SK-N-MC (cell line): ENCODE data around the gene CORO1C.

Experiments
- EZH2 ChIP-seq: fragments of 200-600 bp; sonication (generic); IDR thresholded peaks from one replicate; pipeline ENCODE4 v1.6.1; 2017; ENCODE audit warnings: antibody characterized with exemption
- FOXP2 ChIP-seq: optimal IDR thresholded peaks from 2 replicates; pipeline ENCODE3; 2011; ENCODE audit warnings: mild to moderate bottlenecking, moderate library complexity; ENCODE audit not compliant: insufficient read depth; ENCODE audit errors: extremely low read length, control extremely low read depth

- TF ChIP-seq FOXP2 (no peak), EZH2 (no peak)
Observed at GRCh38 chr12:108717243-108717642, 14.1 kb downstream of the CORO1C start.
